IMR-90 (cell line): ENCODE measurements around the gene PRODH. TPM values are rescaled to one million over a fixed set of nuclear protein-coding genes. Genes with fewer than 3 reads are reported as not detected.

Experiments used
- ATAC-seq: fragments of 200-7000 bp; cut with Tn5 transposase; 2 replicates; pipeline ENCODE4 v1.9.1; 2020; ENCODE audit warnings: low read depth, mild to moderate bottlenecking, moderate library complexity
- BruUV-seq: library from RNA; stranded (reverse); fragments of 400-500 nt; replicated peaks from 2 replicates; lab custom pipeline; 2021; lab: Mats Ljungman, UMichigan
- CTCF ChIA-PET: fragments of 300-600 bp; formaldehyde crosslinking; extraction: SDS; loops from one replicate; lab custom pipeline; 2021; ENCODE audit warnings: antibody characterized with exemption; lab: Yijun Ruan, JAX
- POLR2A ChIA-PET: fragments of 300-600 bp; sonication (Branson Sonifier 250); formaldehyde crosslinking; loops from one replicate; lab custom pipeline; 2022; ENCODE audit warnings: antibody characterized with exemption; ENCODE audit not compliant: unreplicated experiment; lab: Charles Lee
- DNase-seq: peaks from one replicate; pipeline ENCODE4 v3.0.0; 2013
- H2AFZ ChIP-seq: replicated peaks from 2 replicates; pipeline ENCODE3; 2013; ENCODE audit warnings: low read length, mild to moderate bottlenecking; ENCODE audit not compliant: poor library complexity
- H2AK5ac ChIP-seq: 2 replicates; pipeline ENCODE4 v1.6.1; 2013; ENCODE audit warnings: low read depth, low read length, inconsistent platforms
- H2AK9ac ChIP-seq: replicated peaks from 2 replicates; pipeline ENCODE3; 2013; ENCODE audit warnings: mild to moderate bottlenecking, low read depth, low read length, moderate library complexity; ENCODE audit not compliant: poor library complexity
- H2BK120ac ChIP-seq: 2 replicates; pipeline ENCODE4 v1.6.1; 2013; ENCODE audit warnings: low read depth, low read length, inconsistent platforms
- H2BK15ac ChIP-seq: 3 replicates; pipeline ENCODE4 v1.6.1; 2013; ENCODE audit warnings: low read depth, low read length, inconsistent platforms
- H2BK20ac ChIP-seq: 2 replicates; pipeline ENCODE4 v1.6.1; 2013; ENCODE audit warnings: low read depth, mild to moderate bottlenecking, inconsistent platforms, low read length, moderate library complexity
- H2BK5ac ChIP-seq: 2 replicates; pipeline ENCODE4 v1.6.1; 2013; ENCODE audit warnings: mild to moderate bottlenecking, low read depth, low read length, inconsistent platforms; ENCODE audit not compliant: poor library complexity, severe bottlenecking
- H3K14ac ChIP-seq: replicated peaks from 2 replicates; pipeline ENCODE4 v1.6.1; 2013; ENCODE audit warnings: low read depth, low read length, inconsistent platforms
- H3K18ac ChIP-seq: 2 replicates; pipeline ENCODE4 v1.6.1; 2013; ENCODE audit warnings: low read depth, low read length, control low read depth
- H3K23ac ChIP-seq: 2 replicates; pipeline ENCODE4 v1.6.1; 2013; ENCODE audit warnings: low read depth, low read length, inconsistent platforms
- H3K27ac ChIP-seq: 2 replicates; pipeline ENCODE4 v1.5.1; 2013; ENCODE audit warnings: mild to moderate bottlenecking, control low read depth, low read length; ENCODE audit not compliant: insufficient read depth
- H3K27me3 ChIP-seq: 2 replicates; pipeline ENCODE4 v1.6.1; 2013; ENCODE audit warnings: low read length; ENCODE audit not compliant: control insufficient read depth, insufficient read depth
- H3K36me3 ChIP-seq: 2 replicates; pipeline ENCODE4 v1.6.1; 2013; ENCODE audit warnings: low read length, mixed read lengths; ENCODE audit not compliant: control insufficient read depth, insufficient read depth
- H3K4ac ChIP-seq: 2 replicates; pipeline ENCODE4 v1.6.1; 2013; ENCODE audit warnings: low read depth, low read length, inconsistent platforms
- H3K4me1 ChIP-seq: 2 replicates; pipeline ENCODE4 v1.6.1; 2013; ENCODE audit warnings: low read length, mixed read lengths; ENCODE audit not compliant: control insufficient read depth, insufficient read depth
- H3K4me2 ChIP-seq: 2 replicates; pipeline ENCODE4 v1.6.1; 2013; ENCODE audit warnings: low read depth, mild to moderate bottlenecking, control low read depth, low read length, moderate library complexity
- H3K4me3 ChIP-seq: 2 replicates; pipeline ENCODE4 v1.5.1; 2013; ENCODE audit warnings: low read depth, mild to moderate bottlenecking, control low read depth, low read length, moderate library complexity; ENCODE audit not compliant: insufficient read depth
- H3K56ac ChIP-seq: 2 replicates; pipeline ENCODE4 v1.6.1; 2013; ENCODE audit warnings: low read length, inconsistent platforms; ENCODE audit not compliant: insufficient read depth; ENCODE audit errors: extremely low read depth
- H3K79me1 ChIP-seq, 2 experiments: 2 replicates each; pipeline ENCODE4 v1.6.1; 2013; ENCODE audit warnings: low read length in 2 of 2, inconsistent platforms in 1 of 2, low read depth in 1 of 2
- H3K9ac ChIP-seq: 2 replicates; pipeline ENCODE4 v1.6.1; 2013; ENCODE audit warnings: low read depth, low read length, control low read depth
- H3K9me1 ChIP-seq: 2 replicates; pipeline ENCODE4 v1.6.1; 2013; ENCODE audit warnings: low read length, inconsistent platforms; ENCODE audit not compliant: insufficient read depth
- H3K9me3 ChIP-seq: 2 replicates; pipeline ENCODE4 v1.6.1; 2013; ENCODE audit warnings: low read length; ENCODE audit not compliant: control insufficient read depth, insufficient read depth
- H4K20me1 ChIP-seq: 2 replicates; pipeline ENCODE4 v1.6.1; 2013; ENCODE audit warnings: low read length, inconsistent platforms; ENCODE audit not compliant: insufficient read depth
- H4K5ac ChIP-seq: 2 replicates; pipeline ENCODE4 v1.6.1; 2013; ENCODE audit warnings: mild to moderate bottlenecking, low read depth, low read length, control low read depth
- H4K8ac ChIP-seq, 2 experiments: 2 replicates each; pipeline ENCODE4 v1.6.1; 2013; ENCODE audit warnings: low read depth in 2 of 2, low read length in 2 of 2, control low read depth in 1 of 2, inconsistent platforms in 1 of 2
- H4K91ac ChIP-seq: 2 replicates; pipeline ENCODE4 v1.6.1; 2013; ENCODE audit warnings: low read depth, low read length, inconsistent platforms; ENCODE audit not compliant: insufficient read depth
- BHLHE40 ChIP-seq: fragments of 150-350 bp; IDR thresholded peaks from 2 replicates; pipeline ENCODE4 v1.6.1; 2016; ENCODE audit warnings: mild to moderate bottlenecking, low read depth, low read length
- MAFK ChIP-seq: IDR thresholded peaks from 2 replicates; pipeline ENCODE4 v1.6.1; 2012; ENCODE audit warnings: low read depth, low read length, improper control_type of control experiment
- MXI1 ChIP-seq: IDR thresholded peaks from 2 replicates; pipeline ENCODE4 v1.6.1; 2012; ENCODE audit warnings: low read depth, mild to moderate bottlenecking, low read length, moderate library complexity, borderline replicate concordance
- NFE2L2 ChIP-seq: fragments of 150-350 bp; IDR thresholded peaks from 2 replicates; pipeline ENCODE4 v1.6.1; 2016; ENCODE audit warnings: low read depth, mild to moderate bottlenecking, low read length
- POLR2A ChIP-seq: IDR thresholded peaks from 2 replicates; pipeline ENCODE4 v1.6.1; 2012; ENCODE audit warnings: mild to moderate bottlenecking, low read depth, low read length
- RFX5 ChIP-seq: IDR thresholded peaks from 2 replicates; pipeline ENCODE4 v1.8.0; 2012; ENCODE audit warnings: low read depth, mild to moderate bottlenecking, low read length, moderate library complexity
- SMC3 ChIP-seq: fragments of 150-350 bp; IDR thresholded peaks from 2 replicates; pipeline ENCODE4 v1.6.1; 2016; ENCODE audit warnings: low read depth, mild to moderate bottlenecking, antibody characterized with exemption, low read length, moderate library complexity
- WGBS, 2 experiments: methylation state at CpG; one replicate each; pipeline versions ENCODE4 v1.1.5 to v1.1.7; 2013; ENCODE audit warnings: missing lambda C conversion rate in 2 of 2; ENCODE audit not compliant: insufficient read length in 1 of 2; ENCODE audit errors: extremely low coverage in 2 of 2; 5-methylcytosine and 5-hydroxymethylcytosine counted together
- dilution Hi-C: fragments of 300-500 bp; cut with HindIII; formaldehyde crosslinking; loops from one replicate; pipeline ENCODE4 v1.14.3; 2018; ENCODE audit warnings: low sequenced_read_pairs; ENCODE audit not compliant: unreplicated experiment
- in situ Hi-C: fragments of 300-500 bp; cut with MboI; formaldehyde crosslinking; loops from 3 replicates; pipeline ENCODE4 v1.14.3; 2019; ENCODE audit warnings: low sequenced_read_pairs, inconsistent platforms, mixed read lengths
- intact Hi-C: fragments of 100-400 bp; cut with micrococcal nuclease; formaldehyde crosslinking; loops from 2 replicates; pipeline ENCODE4 v1.10.0; 2022
- polyA plus RNA-seq, 3 experiments: library from polyadenylated mRNA; depleted of rRNA; stranded (reverse); fragments of >200 nt; gene quantifications; 2 replicates each; pipeline ENCODE4 v1.2.3, GENCODE V29; 2012; ENCODE audit warnings: low replicate concordance in 1 of 3
- total RNA-seq: library from RNA; depleted of rRNA; stranded (reverse); fragments of >200 nt; gene quantifications from 2 replicates; pipeline ENCODE4 v1.2.3, GENCODE V29; 2012

The PRODH gene
- total and polyA plus RNA-seq, 2 of the 4 experiments (the other 2 are of a cell fraction) = 0.02 TPM; not detected in 1

- Histone ChIP-seq H3K36me3 (no peaks in the 10 kb centered on the region), H3K4me3 (no peak overlapping the region), H3K4me2 (no peak overlapping the region), H3K9me3 (no peaks in the 10 kb centered on the region), H2AK9ac (no peak overlapping the region), H4K20me1 (no peaks in the 10 kb centered on the region), H2AFZ (no peak overlapping the region), H4K91ac (no peak overlapping the region), H3K14ac (no peak overlapping the region), H3K4me1 (no peaks in the 10 kb centered on the region), H3K18ac (no peak overlapping the region), H2BK20ac (no peak overlapping the region), H3K9me1 (no peaks in the 10 kb centered on the region), H3K23ac (no peak overlapping the region), H4K5ac (no peak overlapping the region), H3K9ac (no peak overlapping the region), H3K56ac (no peak overlapping the region), H3K79me1 (no peaks in the 10 kb centered on the region), H2BK5ac (no peak overlapping the region), H2AK5ac (no peak overlapping the region), H2BK120ac (no peak overlapping the region), H3K4ac (no peak overlapping the region), H2BK15ac (no peak overlapping the region), H3K27me3 (peaks cover 9% of the 10 kb centered on the region; the same call in 1 of the 2 replicates), H3K27ac (no peak overlapping the region), H4K8ac (no peak overlapping the region)
- TF ChIP-seq NFE2L2 (no peak), BHLHE40 (no peak), POLR2A (no peak), MXI1 (no peak), MAFK (no peak), SMC3 (no peak), RFX5 (no peak)
- BruUV-seq = no TSS peak
- no CpG with 5 or more reads among the region's 10 CpGs for WGBS, 2 experiments
- ChIA-PET POLR2A (no interaction called here), CTCF (no interaction called here)
- in situ Hi-C loops (loop anchor here (25.0 kb wide), 1 partner anchor 407 kb away; no protein-coding TSS in a partner anchor), dilution Hi-C loops (no loop called here), intact Hi-C loops (no loop called here)
- DNase-seq (no peak), ATAC-seq (no peak)
Measured at GRCh38 chr22:18955696-18956095, 19.6 kb upstream of the PRODH start.
